GM18505 (cell line): ENCODE measurements around the gene DIDO1.

ENCODE experiments used
- ATAC-seq: cut with Tn5 transposase; IDR thresholded peaks from one replicate; pipeline ENCODE4 v1.9.1; 2021; ENCODE audit not compliant: unreplicated experiment
- POLR2A ChIP-seq: IDR thresholded peaks from 4 replicates; pipeline ENCODE4 v1.6.1; 2011; ENCODE audit warnings: borderline replicate concordance; ENCODE audit not compliant: insufficient read depth, insufficient read length; ENCODE audit errors: extremely low read depth

DIDO1 gene

DNA sequence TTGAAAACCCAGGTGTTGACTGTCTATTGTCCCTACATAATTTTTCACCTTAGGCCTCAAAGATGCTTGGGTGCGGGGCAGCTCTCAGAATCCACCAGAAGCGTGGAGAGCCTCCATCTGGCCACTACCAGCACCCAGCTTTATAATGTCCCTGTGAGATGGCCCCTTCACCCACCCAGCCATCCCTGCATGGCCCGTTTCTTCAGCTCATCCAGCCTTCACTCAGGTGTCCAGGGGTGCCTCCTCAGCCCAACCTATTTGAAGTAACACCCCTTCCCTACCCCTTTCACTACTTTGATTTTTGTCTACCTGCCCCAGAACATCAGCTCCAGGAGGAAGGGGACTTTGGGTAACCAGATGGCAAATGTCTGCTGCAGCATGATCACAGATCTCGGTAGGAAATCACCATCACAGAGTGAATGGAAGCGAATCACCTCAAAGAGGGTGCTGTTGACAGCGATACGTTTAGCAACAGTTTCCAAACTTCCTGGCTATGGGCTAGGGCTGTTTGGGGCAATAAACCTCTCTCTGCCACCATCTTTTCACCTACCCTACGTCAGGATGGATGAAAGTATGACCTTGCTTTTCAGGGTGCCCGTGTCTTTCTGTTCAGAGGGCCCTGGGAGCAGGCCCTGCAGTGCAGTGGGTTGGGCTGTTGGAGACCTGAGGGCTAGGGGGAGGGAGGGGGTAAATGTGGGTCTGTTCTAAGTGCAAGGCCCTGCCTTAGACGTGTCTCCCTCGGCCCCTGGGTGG, 25.0 kb upstream of the DIDO1 start:
- ATAC-seq, result no peak

GRCh38 chr20:62950741-62951140, 24.4 kb upstream of the DIDO1 start:
- ATAC-seq, result no peak
- TF ChIP-seq POLR2A, result no peak

More for the DNA sequence above, 25.0 kb upstream of the DIDO1 start:
- no peak for TF ChIP-seq POLR2A

- ATAC-seq, result no peak
- no peak for TF ChIP-seq POLR2A
These were observed 23.7 kb upstream of the DIDO1 start for GRCh38 chr20:62949962-62950361.

GRCh38 chr20:62949153-62949821, 23.0 kb upstream of the DIDO1 start:
- ATAC-seq, result no peak
- no peak for TF ChIP-seq POLR2A

- no peak for TF ChIP-seq POLR2A
- no peak for ATAC-seq
These were observed 21.4 kb upstream of the DIDO1 start for GRCh38 chr20:62947532-62948300.

DNA sequence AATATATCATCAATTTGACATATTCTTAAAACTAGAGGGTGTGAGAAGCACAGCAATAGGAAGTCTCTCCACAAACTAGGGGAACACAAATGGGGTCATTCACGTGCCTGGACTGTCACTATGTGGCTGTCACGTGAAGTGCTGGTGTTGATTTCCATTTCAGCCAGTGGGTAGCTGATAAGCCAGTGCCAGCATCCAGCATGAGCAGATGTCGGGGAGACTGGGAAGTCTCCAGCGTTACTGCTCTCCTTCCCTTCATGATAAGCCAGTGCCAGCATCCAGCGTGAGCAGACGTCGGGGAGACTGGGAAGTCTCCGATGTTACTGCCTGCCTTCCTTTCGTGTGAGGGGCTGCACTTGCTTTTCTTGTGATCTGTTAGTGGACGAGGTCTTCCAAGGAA, 20.6 kb upstream of the DIDO1 start:
- ATAC-seq, result no peak
- no peak for TF ChIP-seq POLR2A

DNA sequence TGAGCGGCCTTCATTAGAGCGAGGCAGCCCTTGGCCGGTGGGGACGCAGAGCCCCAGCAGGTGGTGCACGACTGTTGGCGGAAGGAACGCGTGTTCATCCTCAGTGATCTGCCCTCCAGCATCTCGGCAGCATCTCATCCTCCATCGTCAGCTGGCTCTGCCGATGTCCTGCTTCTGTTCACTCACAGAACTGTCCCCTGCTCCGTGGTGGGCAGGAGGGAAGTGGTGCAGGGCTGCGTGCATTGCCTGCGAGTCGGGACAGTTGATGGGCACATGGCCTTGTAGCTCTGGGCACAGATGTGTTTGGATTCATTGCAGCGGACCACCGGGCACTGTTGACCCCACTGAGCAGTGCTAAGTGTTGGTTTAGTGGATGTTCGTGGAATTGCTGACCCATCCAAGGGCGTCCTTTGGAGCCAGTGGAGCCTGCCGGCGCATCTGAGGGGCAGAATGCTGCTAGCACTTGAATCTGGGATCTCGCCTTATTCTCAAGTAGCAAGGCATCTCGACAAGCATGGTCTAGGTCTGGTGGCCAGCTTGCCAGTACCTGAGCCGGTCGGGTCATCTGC, 19.6 kb upstream of the DIDO1 start:
- no peak for TF ChIP-seq POLR2A
- no peak for ATAC-seq

DNA sequence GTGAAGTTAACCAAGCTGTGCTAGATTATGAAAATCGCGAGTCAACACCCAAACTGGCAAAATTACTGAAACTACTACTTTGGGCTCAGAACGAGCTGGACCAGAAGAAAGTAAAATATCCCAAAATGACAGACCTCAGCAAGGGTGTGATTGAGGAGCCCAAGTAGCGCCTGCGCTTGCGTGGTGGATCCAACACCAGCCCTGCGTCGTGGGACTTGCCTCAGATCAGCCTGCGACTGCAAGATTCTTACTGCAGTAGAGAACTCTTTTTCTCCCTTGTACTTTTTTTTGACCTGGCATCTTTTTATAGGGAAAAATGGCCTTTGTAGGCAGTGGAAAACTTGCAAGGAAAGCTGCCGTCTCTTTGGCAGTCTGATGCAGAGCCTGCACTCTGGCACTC, 18.4 kb upstream of the DIDO1 start:
- ATAC-seq, result no peak
- no peak for TF ChIP-seq POLR2A

- TF ChIP-seq POLR2A, result no peak
- ATAC-seq, result no peak
These were observed 17.9 kb upstream of the DIDO1 start for GRCh38 chr20:62944184-62944583.

GRCh38 chr20:62943396-62943795, 17.1 kb upstream of the DIDO1 start:
- no peak for TF ChIP-seq POLR2A
- ATAC-seq, result no peak

GRCh38 chr20:62942456-62942855, 16.2 kb upstream of the DIDO1 start:
- no peak for TF ChIP-seq POLR2A
- no peak for ATAC-seq

DNA sequence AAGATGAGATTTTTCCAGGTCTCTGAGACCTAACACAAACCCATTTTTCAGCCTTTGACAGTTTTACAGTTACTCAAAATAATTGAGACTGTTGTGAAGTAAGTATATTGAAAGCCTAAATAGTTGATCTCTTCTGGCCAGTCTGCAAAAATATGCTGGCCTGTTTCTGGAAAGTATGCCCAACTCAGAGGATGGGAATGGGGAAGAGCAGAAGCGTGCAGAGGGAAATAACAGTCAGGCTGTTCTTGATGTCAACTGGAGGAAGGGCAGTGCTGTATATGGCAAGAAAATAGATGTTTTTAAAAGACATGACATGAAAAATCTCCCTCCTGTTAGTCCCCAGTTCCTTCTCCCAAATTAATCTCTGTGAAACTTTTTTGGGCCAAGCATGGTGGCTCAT, 15.5 kb upstream of the DIDO1 start:
- no peak for TF ChIP-seq POLR2A

GRCh38 chr20:62940875-62941274, 14.6 kb upstream of the DIDO1 start:
- TF ChIP-seq POLR2A, result no peak
- ATAC-seq, result no peak

More for the DNA sequence above, 15.5 kb upstream of the DIDO1 start:
- ATAC-seq, result no peak
